Putamen (tissue), 1 donor: ENCODE measurements around the gene PTPRT.
"Not testable (repeated sequence)": the region's sequence is repeated elsewhere in the genome, so short reads cannot be mapped to it uniquely, and the experiment has no call there.

Experiments
- DNase-seq: peaks from one replicate; pipeline ENCODE4 v3.0.0-alpha.2; 2016; ENCODE audit warnings: low spot score

The PTPRT gene

DNA sequence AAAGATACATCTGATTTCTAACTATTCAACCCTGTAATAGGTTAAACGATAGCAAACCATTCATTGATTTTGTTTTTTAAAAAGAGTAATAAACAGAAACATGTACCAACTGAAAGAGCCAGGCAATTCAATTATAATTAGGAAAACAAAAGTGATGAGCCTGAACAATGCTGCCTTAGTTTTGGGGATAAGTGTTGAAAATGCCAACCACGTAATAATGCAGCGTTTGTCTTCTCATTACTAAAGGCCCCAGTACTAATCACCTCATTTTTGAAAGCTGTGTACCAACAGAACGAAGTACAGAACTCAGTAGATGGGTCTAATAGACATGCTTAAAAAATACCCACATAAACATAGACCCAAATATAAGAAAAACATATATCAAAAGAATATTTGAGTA, 907.9 kb downstream of the PTPRT start:
- peak; percentile 60 for DNase-seq

- no peak for DNase-seq
Measured at GRCh38 chr20:42276718-42277602, 912.7 kb downstream of the PTPRT start.

GRCh38 chr20:42274986-42275385, 914.7 kb downstream of the PTPRT start:
- no peak for DNase-seq

- no peak for DNase-seq
Measured at GRCh38 chr20:42272516-42272915, 917.2 kb downstream of the PTPRT start.

DNA sequence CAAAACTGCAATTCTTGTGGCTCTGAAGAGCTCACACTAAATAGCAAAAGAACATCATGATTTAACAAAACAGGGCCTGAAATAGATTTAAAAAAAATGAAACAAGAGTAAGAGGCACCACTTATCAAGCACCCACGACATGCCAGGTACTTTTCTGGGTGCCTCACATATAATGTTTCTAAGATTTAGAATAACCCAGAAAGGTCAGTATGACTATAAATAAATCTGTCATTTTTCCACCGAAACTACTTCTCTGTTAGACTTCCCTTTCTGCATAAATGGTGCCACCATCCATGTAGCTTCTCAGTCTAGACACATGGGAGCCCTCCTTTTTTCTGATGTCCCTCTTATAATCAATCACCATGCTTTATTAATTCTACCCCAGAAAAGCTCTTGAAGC, 919.2 kb downstream of the PTPRT start:
- peak; percentile 33 for DNase-seq

DNA sequence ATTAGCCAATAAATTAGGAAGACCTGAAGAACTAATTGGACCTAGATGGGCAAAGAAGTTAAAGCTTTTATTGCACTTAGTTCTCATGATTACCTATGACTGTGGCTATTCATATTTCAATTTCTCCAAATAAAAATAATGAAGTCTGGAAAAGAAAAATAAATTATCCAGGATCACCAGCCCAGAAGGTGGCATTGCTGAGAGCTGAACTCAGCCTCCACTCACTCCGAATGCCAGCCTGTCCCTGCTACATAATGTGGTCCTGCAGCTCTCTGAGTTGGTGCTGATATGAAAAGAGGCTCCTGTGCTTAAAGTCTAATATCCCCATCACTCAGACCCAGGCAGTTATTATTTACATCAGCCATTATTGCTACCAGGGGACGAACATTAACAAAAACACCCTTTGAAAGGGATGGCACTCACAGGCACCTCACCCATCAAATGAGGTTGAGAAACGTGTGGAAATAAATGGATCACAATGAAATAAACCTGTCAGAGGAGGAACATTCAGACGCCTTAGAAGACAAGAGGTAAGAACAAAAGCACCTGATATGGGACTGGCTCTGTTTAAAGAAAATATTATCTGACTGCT, 921.8 kb downstream of the PTPRT start:
- no peak for DNase-seq

DNA sequence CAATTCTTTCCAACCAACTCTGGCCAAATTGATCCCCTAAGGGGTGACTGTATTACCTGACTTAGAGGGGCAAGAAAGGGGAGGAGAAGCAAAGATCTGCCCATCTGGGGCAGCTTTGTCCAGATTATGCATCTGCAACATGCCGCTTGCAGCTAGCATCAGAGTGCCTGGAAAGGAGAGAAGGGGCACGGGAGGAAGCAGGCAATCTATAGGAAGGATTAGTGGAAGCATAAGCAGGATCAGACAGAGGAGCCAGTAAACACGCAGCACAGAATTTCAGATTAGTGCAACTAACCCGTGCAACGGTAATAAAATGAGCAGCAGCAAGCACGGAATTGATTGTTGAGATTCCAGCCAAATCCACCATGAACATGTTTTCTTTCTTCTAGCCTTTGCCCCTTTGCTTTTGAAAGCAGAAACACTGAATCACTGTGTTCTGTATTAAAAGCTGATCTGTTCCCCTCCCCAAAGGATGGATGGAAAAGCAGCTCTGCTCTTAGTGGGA, 927.9 kb downstream of the PTPRT start:
- DNase-seq, result no peak

GRCh38 chr20:42260184-42260583, 929.5 kb downstream of the PTPRT start:
- no peak for DNase-seq

DNA sequence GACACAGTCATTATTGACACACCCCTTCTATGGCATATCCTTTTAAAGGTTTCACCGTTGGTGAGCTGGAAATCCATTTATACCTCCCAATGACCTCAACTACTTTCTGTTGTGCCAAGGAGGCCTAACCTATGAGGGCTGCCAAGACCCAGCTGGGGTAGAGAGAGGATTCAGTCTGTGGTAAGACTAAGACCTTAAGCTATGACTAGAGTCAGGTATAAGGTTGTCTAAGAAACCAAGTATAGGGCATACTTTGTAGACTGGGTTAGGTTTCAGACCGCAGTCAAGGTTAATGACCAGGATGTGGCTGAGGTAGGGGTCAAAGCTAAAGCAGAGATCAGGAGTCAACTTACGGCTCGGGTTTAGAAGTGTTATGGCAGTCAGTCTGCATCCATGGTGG, 930.3 kb downstream of the PTPRT start:
- no peak for DNase-seq

DNA sequence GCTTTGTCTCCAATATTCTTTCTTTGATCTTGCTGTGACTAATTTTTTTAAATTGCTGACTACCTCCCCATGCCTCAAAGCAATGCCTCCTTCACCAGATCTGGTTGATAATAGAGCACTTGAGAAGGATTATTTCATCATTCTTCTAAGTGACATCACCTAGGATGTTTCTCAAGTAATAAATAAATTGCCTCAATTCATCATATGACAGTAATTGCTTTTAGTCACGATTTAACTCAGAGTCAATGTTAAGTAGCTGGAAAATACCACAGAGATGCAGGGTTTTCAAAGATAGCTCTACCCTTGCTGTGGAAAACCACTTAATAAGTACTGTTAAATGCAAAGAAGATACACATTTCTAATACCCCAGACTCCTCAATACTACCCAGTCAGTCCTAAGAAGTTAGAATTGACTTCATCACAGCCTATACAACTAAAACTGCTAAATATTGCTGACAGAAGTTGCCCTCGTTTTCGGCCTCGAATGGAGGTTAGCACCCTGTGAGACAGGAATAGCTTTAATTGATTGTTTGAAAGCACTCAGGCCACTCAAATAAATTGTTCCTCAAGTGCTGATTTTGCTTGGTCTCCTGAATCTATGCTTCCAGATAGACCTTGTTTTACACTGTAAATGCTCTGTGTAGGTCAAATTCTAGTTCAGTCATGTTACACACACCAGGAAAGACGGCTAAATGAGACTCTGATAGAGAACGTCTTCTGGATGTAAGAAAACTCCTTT, 931.0 kb downstream of the PTPRT start:
- peak; percentile 41 for DNase-seq

DNA sequence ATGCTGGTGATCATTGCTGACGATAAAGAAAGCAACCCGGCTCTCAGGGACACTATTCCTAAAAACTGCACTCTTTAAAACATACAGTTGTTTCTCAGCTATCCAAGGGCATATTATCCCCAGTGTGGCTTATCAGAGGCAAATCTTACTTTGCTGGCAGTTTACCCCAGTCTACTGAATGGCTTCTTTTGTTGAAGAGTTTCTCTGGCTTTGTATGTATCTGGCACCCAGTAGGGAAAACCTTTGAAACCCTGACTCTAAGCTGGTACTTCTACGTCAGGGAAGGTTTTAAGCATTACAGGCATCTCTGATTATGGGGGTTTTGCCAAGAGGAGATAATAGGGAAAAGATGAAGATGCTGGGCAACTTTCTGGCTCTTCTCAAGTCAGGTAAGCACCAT, 933.9 kb downstream of the PTPRT start:
- DNase-seq, result no peak

- DNase-seq, result no peak
Measured at GRCh38 chr20:42254673-42255072, 935.0 kb downstream of the PTPRT start.

GRCh38 chr20:42252116-42252515, 937.6 kb downstream of the PTPRT start:
- no peak for DNase-seq

GRCh38 chr20:42218621-42219374, 970.9 kb downstream of the PTPRT start:
- no peak for DNase-seq

DNA sequence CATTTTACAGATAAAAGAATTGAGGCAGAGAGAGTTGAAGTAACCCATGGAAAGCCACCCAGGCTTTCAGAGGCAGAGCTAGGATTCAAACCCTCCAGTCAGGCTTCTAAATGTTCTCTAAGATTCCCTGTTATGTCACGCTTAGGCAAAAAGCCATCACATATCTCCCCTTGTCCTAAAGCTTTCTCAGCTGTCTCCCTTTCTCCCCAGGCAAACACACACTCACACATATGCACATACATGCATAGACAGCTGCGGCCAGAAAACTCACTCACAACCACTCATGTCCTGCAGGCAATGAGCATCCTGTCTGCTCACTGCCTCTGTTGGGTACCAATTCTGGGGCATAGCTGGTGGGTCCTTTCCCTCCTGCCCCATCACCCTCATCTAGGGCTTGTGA, 975.6 kb downstream of the PTPRT start:
- DNase-seq, result no peak

- DNase-seq, result no peak
Measured at GRCh38 chr20:42212391-42212790, 977.3 kb downstream of the PTPRT start.

GRCh38 chr20:42206557-42206956, 983.1 kb downstream of the PTPRT start:
- not testable (repeated sequence) for DNase-seq

DNA sequence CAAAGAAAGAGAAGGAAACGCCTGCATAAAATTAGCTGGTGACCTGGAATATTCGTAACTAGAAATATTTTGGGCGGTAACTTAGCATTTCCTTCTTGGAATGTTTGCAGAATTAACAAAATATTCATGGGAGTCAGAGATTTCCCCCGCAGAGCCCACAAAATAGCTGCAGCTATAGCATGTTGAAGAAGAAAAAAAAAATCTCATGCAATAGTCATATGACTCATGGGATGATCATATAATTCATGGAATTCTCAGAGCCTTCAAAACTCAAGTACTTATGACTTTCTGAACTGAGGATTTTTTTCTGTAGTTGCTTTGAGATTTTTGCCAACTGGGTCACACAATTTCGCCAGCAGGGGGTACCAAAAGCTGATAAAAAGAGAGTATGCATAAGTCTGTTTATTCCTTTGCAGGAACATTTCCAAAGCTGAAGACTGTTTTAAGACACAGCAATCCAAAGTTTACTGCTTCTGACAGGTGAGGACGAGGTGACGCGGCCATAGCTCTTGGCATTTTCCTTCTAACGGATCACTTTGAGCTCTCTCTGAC, 985.5 kb downstream of the PTPRT start:
- peak; percentile 56 for DNase-seq

DNA sequence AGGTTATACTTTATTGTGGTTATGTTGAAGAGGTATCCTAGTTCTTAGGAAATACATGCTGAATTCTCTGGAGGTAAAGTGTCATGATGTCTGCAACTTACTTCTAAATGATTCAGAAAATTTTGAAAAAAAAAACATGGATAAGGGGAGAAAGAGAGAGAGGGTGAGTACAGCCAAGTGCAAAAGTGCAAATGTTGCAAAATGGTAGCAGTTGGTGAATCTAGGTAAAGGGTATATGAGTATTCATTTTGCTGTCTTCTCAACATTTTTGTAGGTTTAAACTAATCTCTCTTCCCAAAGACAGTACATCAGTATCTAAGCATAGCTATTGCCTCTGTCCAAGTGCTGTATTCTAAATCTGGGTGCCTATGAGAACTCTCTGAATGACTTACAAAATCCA, 992.1 kb downstream of the PTPRT start:
- no peak for DNase-seq

- DNase-seq, result no peak
Measured at GRCh38 chr20:42193119-42193518, 996.6 kb downstream of the PTPRT start.

DNA sequence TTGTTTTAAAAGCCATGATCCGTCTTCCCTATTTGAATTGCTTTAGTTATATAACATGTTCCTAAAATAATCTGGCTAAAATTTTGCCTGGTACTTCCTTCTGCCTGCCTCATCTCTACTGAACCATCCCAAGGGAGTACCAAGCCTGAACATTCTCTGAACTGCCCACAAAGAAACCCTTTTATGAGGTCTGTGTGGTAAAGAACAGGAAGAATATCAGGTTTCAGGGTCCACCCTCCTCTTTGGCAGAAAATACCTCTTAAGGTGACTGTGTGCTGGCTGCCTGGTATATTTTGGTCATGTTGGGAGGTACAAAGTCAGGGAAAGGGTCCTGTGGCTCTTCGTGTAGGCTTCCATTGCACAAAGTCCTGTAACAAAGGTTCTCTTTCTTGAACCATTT, 997.4 kb downstream of the PTPRT start:
- no peak for DNase-seq
